ENCODE results near the gene AVPI1. TPM values are rescaled to one million over a fixed set of nuclear protein-coding genes. Genes with fewer than 3 reads are reported as not detected.
A peak's percentile ranks its signal among the peaks of the same experiment; 100 is the strongest.
"Not testable (repeated sequence)": the region's sequence is repeated elsewhere in the genome, so short reads cannot be mapped to it uniquely, and the experiment has no call there.

AVPI1 gene
- total RNA-seq, 1 experiment from 2014 or later = 34.9 TPM

- DNase-seq (ENCODE audit: low read depth) = not testable (repeated sequence)
Observed at GRCh38 chr10:97642471-97643159, 44.4 kb downstream of the AVPI1 start.

GRCh38 chr10:97640868-97641811, 45.9 kb downstream of the AVPI1 start:
- DNase-seq (ENCODE audit: low read depth) = peak; percentile 18

GRCh38 chr10:97640174-97640867, 46.7 kb downstream of the AVPI1 start, which contains the start of gene PI4K2A:
PI4K2A (plus strand) TSS chr10:97640671; CDS start chr10:97640743, 72 bp downstream.
- peak; percentile 99 for DNase-seq (ENCODE audit: low read depth)

GRCh38 chr10:97639090-97639489, 48.0 kb downstream of the AVPI1 start:
- not testable (repeated sequence) for DNase-seq (ENCODE audit: low read depth)

- DNase-seq (ENCODE audit: low read depth) = no peak
Observed at GRCh38 chr10:97635577-97635976, 51.5 kb downstream of the AVPI1 start.

GRCh38 chr10:97633921-97634320, 53.1 kb downstream of the AVPI1 start:
- DNase-seq (ENCODE audit: low read depth) = peak; percentile 39

- peak; percentile 89 for DNase-seq (ENCODE audit: low read depth)
Observed at GRCh38 chr10:97632949-97633884, 53.8 kb downstream of the AVPI1 start, which contains the start of gene MORN4. MORN4 (minus strand) TSS chr10:97633500; CDS start chr10:97619653, 13,847 bp downstream.

- no peak for DNase-seq (ENCODE audit: low read depth)
Observed at GRCh38 chr10:97631098-97631497, 55.9 kb downstream of the AVPI1 start.

- no peak for DNase-seq (ENCODE audit: low read depth)
Observed at GRCh38 chr10:97629289-97629688, 57.8 kb downstream of the AVPI1 start.

- no peak for DNase-seq (ENCODE audit: low read depth)
Observed at GRCh38 chr10:97628228-97628627, 58.8 kb downstream of the AVPI1 start.

GRCh38 chr10:97627731-97628130, 59.3 kb downstream of the AVPI1 start:
- DNase-seq (ENCODE audit: low read depth) = no peak

Other genes with a start within 250 kb of the AVPI1 start
- 73.4 and 78.3 TPM in 2 replicates for gene EXOSC1, start 241.2 kb downstream of the AVPI1 start, total RNA-seq (2014; rRNA removed; shearing (Covaris generic))
- 70.6 and 82.0 TPM in 2 replicates for gene ZDHHC16, start 241.1 kb downstream of the AVPI1 start, total RNA-seq (2014; rRNA removed; shearing (Covaris generic))
- 129 and 152 TPM in 2 replicates for gene MMS19, start 188.8 kb downstream of the AVPI1 start, total RNA-seq (2014; rRNA removed; shearing (Covaris generic))
- 42.1 and 53.0 TPM in 2 replicates for gene UBTD1, start 188.3 kb downstream of the AVPI1 start, total RNA-seq (2014; rRNA removed; shearing (Covaris generic))
- not detected in 2 replicates for gene ANKRD2, start 114.5 kb downstream of the AVPI1 start, total RNA-seq (2014; rRNA removed; shearing (Covaris generic))
- gene HOGA1, start 102.9 kb downstream of the AVPI1 start, total RNA-seq (2014; rRNA removed; shearing (Covaris generic)) = 0.53 TPM in 1 of 2 replicates, not detected in the other
- gene C10orf62, start 97.5 kb downstream of the AVPI1 start, total RNA-seq (2014; rRNA removed; shearing (Covaris generic)) = not detected in 2 replicates
- 1.9 and 3.6 TPM in 2 replicates for gene MORN4, start 53.7 kb downstream of the AVPI1 start, total RNA-seq (2014; rRNA removed; shearing (Covaris generic))
- 19.8 and 20.5 TPM in 2 replicates for gene PI4K2A, start 46.6 kb downstream of the AVPI1 start, total RNA-seq (2014; rRNA removed; shearing (Covaris generic))
- gene MARVELD1, start 26.5 kb upstream of the AVPI1 start, total RNA-seq (2014; rRNA removed; shearing (Covaris generic)) = 40.5 and 48.1 TPM in 2 replicates
- 19.4 and 20.9 TPM in 2 replicates for gene ZFYVE27, start 49.9 kb upstream of the AVPI1 start, total RNA-seq (2014; rRNA removed; shearing (Covaris generic))
- gene SFRP5, start 84.8 kb upstream of the AVPI1 start, total RNA-seq (2014; rRNA removed; shearing (Covaris generic)) = not detected in 2 replicates
- 0.33 and 0.39 TPM in 2 replicates for gene GOLGA7B, start 162.6 kb upstream of the AVPI1 start, total RNA-seq (2014; rRNA removed; shearing (Covaris generic))

Measured in HT1080 (cell line).